Measurements from ENCODE around the gene ENDOU. TPM values are rescaled to one million over a fixed set of nuclear protein-coding genes. Genes with fewer than 3 reads are reported as not detected.

Gene ENDOU
- total RNA-seq, 4 donors from 2014 or later = 0.32 TPM; not detected in 3

DNA sequence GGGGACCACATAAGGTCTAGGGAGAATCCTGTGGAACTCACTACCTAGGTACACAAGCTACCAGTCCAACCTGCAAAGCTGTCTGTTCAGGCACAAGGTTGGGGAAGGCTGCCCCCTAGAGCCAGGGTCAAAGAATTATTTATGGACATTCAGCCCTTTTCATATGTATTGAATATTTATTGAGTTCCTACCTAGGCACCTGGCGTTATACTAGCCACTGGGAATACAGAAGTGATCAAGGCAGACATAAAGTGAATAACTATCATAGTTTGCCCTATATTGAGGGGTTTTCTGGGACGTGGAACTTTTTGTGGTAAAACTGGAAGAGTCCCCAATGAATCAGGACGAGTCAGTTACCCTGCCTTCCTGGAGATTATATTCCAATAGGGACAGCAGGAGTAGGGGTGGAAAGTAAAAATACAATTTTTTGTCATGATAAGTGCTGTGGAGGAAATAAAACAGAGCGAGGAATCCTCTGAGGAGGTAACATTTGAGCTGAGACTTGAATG is 42.0 kb upstream of the ENDOU start:
- intact Hi-C loops (cut with DNase I; ENCODE audit: low total_unique reads) (no loop called here), in situ Hi-C loops (cut with MboI; ENCODE audit: low pct_ligation_motif_present in 1 of 4, low pct_unique_long_range_greater_than_20kb in 1 of 4, low sequenced_read_pairs in 3 of 4) (no loop called here)
- WGBS, 2 donors (ENCODE audit: low coverage in 1 of 2) = 44% methylated on average over 4 of the region's 4 CpGs
- H3K27me3 ChIP-seq = no peaks in the 10 kb centered on the region
- no peaks in the 10 kb centered on the region for H3K9me3 ChIP-seq
- H3K27ac ChIP-seq = no peak overlapping the region
- peaks cover 0 to 4% (median 2%) of the 10 kb centered on the region in 4 donors for H3K4me1 ChIP-seq
- H3K4me3 ChIP-seq = no peak overlapping the region
- H3K36me3 ChIP-seq = no peaks in the 10 kb centered on the region
- no peak for TF ChIP-seq POLR2AphosphoS5 (IDR thresholded peaks at IDR 0.05)
- TF ChIP-seq, protein P1, sequence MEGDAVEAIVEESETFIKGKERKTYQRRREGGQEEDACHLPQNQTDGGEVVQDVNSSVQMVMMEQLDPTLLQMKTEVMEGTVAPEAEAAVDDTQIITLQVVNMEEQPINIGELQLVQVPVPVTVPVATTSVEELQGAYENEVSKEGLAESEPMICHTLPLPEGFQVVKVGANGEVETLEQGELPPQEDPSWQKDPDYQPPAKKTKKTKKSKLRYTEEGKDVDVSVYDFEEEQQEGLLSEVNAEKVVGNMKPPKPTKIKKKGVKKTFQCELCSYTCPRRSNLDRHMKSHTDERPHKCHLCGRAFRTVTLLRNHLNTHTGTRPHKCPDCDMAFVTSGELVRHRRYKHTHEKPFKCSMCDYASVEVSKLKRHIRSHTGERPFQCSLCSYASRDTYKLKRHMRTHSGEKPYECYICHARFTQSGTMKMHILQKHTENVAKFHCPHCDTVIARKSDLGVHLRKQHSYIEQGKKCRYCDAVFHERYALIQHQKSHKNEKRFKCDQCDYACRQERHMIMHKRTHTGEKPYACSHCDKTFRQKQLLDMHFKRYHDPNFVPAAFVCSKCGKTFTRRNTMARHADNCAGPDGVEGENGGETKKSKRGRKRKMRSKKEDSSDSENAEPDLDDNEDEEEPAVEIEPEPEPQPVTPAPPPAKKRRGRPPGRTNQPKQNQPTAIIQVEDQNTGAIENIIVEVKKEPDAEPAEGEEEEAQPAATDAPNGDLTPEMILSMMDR (IDR thresholded peaks at IDR 0.05) = peak; percentile 57 to 67 (median 61)
- peak; percentile 82 for DNase-seq

DNA sequence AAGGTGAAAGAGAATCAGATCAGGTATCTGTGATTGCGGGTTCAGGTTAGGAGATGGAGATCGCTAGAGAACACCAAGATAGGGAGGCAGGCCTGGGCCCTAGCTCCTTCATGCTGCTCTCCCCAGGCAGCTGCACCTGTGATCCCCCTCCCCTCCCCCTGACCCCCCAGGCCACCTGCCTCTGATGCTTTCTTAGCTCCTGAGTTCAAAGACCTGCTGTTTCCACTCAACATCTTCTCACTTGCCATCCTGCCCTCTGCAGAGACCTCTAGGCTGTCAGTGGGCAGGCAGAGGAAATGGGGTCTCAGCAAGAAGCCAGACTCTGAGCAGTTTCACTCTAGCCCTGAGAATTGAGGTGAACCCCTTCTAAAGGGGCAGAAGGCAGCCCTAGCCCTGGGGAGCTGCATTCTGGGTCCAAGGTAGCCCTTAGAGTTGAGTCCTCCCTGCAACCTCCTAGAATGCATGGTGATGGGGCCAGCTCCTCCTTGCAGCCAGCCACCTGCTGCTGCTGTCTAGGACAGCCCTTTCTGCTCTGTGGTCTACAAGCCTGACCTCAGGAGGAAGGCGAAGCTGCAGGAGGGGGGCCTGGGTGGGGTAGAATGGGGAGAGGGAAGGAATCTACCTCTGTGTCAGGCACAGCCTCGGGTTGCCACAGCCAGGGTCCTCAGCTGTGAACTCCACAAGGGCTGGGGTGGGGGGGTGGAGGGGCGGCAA is 41.4 kb upstream of the ENDOU start:
- DNase-seq = no peak
- H3K4me1 ChIP-seq = peaks cover 0 to 3% (median 1%) of the 10 kb centered on the region in 4 donors
- in situ Hi-C loops (cut with MboI; ENCODE audit: low pct_ligation_motif_present in 1 of 4, low pct_unique_long_range_greater_than_20kb in 1 of 4, low sequenced_read_pairs in 3 of 4) = no loop called here
- TF ChIP-seq POLR2A (IDR thresholded peaks at IDR 0.05) = no peak
- TF ChIP-seq EP300 (IDR thresholded peaks at IDR 0.05; ENCODE audit: low read depth) = no peak
- TF ChIP-seq POLR2AphosphoS5 (IDR thresholded peaks at IDR 0.05) = no peak
- H3K36me3 ChIP-seq = no peaks in the 10 kb centered on the region
- H3K27me3 ChIP-seq = no peaks in the 10 kb centered on the region
- H3K4me3 ChIP-seq = no peak overlapping the region
- WGBS, 2 donors (ENCODE audit: low coverage in 1 of 2) = 56% methylated on average over 5 of the region's 5 CpGs; no CpG with 5 or more reads in 1 of the 2 donors
- intact Hi-C loops (cut with DNase I; ENCODE audit: low total_unique reads) = no loop called here
- no peak overlapping the region for H3K27ac ChIP-seq
- no peaks in the 10 kb centered on the region for H3K9me3 ChIP-seq

DNA sequence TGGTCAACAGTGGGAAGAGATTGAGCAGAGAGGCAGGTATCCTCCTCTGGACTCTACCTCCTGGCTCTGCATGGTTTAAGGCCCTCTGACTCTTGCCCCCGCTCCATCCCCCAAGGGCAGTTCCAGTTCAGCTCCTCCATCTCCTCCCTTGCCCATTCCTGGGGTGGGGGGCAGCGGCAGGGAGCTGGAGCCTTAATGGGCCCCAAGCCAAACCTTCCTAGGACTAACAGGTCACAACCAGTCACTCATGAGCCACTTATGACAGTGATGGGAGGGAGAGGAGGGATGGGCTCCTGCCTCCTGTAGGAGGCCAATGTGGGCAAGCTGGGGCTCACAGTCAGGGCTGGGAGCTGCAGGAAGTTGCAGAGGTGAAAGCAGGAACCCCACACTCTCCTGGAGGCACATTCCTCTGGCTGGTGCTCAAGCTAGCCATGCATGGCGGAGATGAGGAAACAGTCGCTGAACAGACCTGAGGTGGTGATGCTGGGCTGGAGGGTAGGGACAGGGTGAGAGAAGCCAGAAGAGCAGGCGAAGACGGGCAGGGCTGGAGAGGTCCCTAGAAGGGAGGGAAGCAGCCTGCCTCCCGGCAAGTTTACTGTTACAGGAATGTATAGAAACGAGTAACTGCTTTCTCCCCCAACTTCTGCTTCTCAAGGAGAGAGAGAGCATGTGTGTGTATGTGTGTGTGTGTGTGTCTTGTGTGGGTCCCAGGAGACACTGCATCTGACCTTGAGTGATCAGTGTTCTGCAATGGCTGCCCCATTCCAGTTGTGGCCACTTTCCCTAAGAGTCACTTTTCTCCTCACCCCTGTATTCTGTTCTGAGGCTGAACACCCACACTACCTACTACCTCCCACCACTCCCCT is 38.4 kb upstream of the ENDOU start:
- Histone ChIP-seq H3K4me1 (peaks cover 0 to 9% (median 7%) of the 10 kb centered on the region in 4 donors), H3K36me3 (no peaks in the 10 kb centered on the region), H3K27me3 (no peaks in the 10 kb centered on the region), H3K9me3 (no peaks in the 10 kb centered on the region), H3K27ac (no peak overlapping the region), H3K4me3 (no peak overlapping the region)
- WGBS, 2 donors (ENCODE audit: low coverage in 1 of 2) = 69 to 80% methylated on average over 6 to 8 of the region's 8 CpGs
- TF ChIP-seq POLR2A (IDR thresholded peaks at IDR 0.05) (no peak), POLR2AphosphoS5 (IDR thresholded peaks at IDR 0.05) (no peak), EP300 (IDR thresholded peaks at IDR 0.05; ENCODE audit: low read depth) (no peak)
- TF ChIP-seq, protein P1 (IDR thresholded peaks at IDR 0.05) = no peak
- DNase-seq = no peak
- in situ Hi-C loops (cut with MboI; ENCODE audit: low pct_ligation_motif_present in 1 of 4, low pct_unique_long_range_greater_than_20kb in 1 of 4, low sequenced_read_pairs in 3 of 4) = no loop called here
- intact Hi-C loops (cut with DNase I; ENCODE audit: low total_unique reads) = no loop called here

DNA sequence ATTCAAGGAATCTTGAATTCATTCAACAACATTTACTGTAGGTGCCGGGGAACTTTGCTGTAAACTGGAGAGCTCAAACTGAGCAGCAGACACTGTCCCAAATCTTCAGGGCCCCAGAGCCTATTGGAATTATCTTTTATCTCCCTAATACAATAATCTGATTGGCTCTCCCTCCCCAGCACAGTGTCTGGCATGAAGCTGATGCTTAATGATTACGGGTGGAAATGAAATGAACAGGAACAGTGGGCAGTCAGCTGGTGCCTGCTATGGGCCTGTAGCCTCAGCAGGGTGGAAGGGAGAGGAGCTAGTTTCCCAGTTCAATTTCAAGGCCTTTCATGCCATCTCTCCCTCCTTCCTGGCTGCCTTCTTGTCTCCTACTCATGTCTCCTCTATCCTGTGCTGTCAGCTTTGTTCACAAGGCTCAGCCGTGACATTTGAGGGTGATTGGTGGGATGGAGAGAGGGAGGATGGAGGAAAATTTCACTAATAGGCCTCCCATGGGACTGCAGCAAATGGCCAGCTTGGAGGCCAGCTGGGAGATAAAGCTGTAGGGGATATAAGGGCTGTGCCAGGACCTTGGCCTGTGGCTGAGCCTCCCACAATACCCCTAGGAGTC is 37.7 kb upstream of the ENDOU start:
- 86 to 87% methylated on average over 2 to 3 of the region's 3 CpGs for WGBS, 2 donors (ENCODE audit: low coverage in 1 of 2)
- no peak for DNase-seq
- no peaks in the 10 kb centered on the region for H3K9me3 ChIP-seq
- H3K4me3 ChIP-seq = no peak overlapping the region
- no peaks in the 10 kb centered on the region for H3K36me3 ChIP-seq
- peaks cover 6 to 17% (median 14%) of the 10 kb centered on the region in 4 donors for H3K4me1 ChIP-seq
- no peaks in the 10 kb centered on the region for H3K27me3 ChIP-seq
- no peak overlapping the region for H3K27ac ChIP-seq
- intact Hi-C loops (cut with DNase I; ENCODE audit: low total_unique reads) (no loop called here), in situ Hi-C loops (cut with MboI; ENCODE audit: low pct_ligation_motif_present in 1 of 4, low pct_unique_long_range_greater_than_20kb in 1 of 4, low sequenced_read_pairs in 3 of 4) (no loop called here)
- TF ChIP-seq POLR2AphosphoS5 (IDR thresholded peaks at IDR 0.05) = no peak
- TF ChIP-seq, protein P1 (IDR thresholded peaks at IDR 0.05) = no peak
- TF ChIP-seq EP300 (IDR thresholded peaks at IDR 0.05; ENCODE audit: low read depth) = no peak
- TF ChIP-seq POLR2A (IDR thresholded peaks at IDR 0.05) = no peak
